Calu3 (cell line): Measurements from ENCODE around the gene GMDS. TPM values are rescaled to one million over a fixed set of nuclear protein-coding genes. Genes with fewer than 3 reads are reported as not detected.

ENCODE experiments used
- BruUV-seq: library from RNA; stranded (reverse); fragments of 400-500 nt; replicated peaks from 2 replicates; lab custom pipeline; 2021; lab: Mats Ljungman, UMichigan
- CTCF ChIA-PET: fragments of 300-600 bp; sonication (Branson Sonifier 250); formaldehyde crosslinking; loops from one replicate; lab custom pipeline; 2022; ENCODE audit warnings: antibody characterized with exemption; lab: Charles Lee
- DNase-seq: peaks from one replicate; pipeline ENCODE4 v3.0.0; 2022
- H3K27ac Mint-ChIP-seq: one replicate; pipeline ENCODE4 v1.8.0; 2022; ENCODE audit warnings: mixed read lengths; ENCODE audit not compliant: unreplicated experiment
- H3K27me3 Mint-ChIP-seq: one replicate; pipeline ENCODE4 v1.8.0; 2022; ENCODE audit warnings: mixed read lengths; ENCODE audit not compliant: unreplicated experiment
- H3K36me3 Mint-ChIP-seq: one replicate; pipeline ENCODE4 v1.8.0; 2022; ENCODE audit warnings: mild to moderate bottlenecking, moderate library complexity, mixed read lengths; ENCODE audit not compliant: insufficient read depth, unreplicated experiment
- H3K4me1 Mint-ChIP-seq: one replicate; pipeline ENCODE4 v1.8.0; 2022; ENCODE audit warnings: mild to moderate bottlenecking, low read depth, mixed read lengths; ENCODE audit not compliant: unreplicated experiment
- H3K4me3 Mint-ChIP-seq: one replicate; pipeline ENCODE4 v1.8.0; 2022; ENCODE audit warnings: mild to moderate bottlenecking, low read depth, moderate library complexity, mixed read lengths; ENCODE audit not compliant: unreplicated experiment
- H3K9me3 Mint-ChIP-seq: one replicate; pipeline ENCODE4 v1.8.0; 2022; ENCODE audit warnings: low read depth, mixed read lengths; ENCODE audit not compliant: unreplicated experiment
- CTCF ChIP-seq: fragments of 200-600 bp; IDR thresholded peaks from one replicate; pipeline ENCODE4 v1.8.0; 2022; ENCODE audit warnings: antibody characterized with exemption; ENCODE audit not compliant: unreplicated experiment
- intact Hi-C: fragments of 100-400 bp; cut with micrococcal nuclease; formaldehyde crosslinking; loops from one replicate; pipeline ENCODE4 v1.10.0; 2022; ENCODE audit not compliant: unreplicated experiment
- total RNA-seq: library from RNA; stranded (reverse); gene quantifications from 2 replicates; pipeline ENCODE4 v1.2.3, GENCODE V29; 2022

The GMDS gene
- total RNA-seq, 1 experiment from 2014 or later = 58.2 TPM

- Mint-ChIP-seq H3K27ac (no peak overlapping the region), H3K27me3 (no peaks in the 10 kb centered on the region), H3K9me3 (no peaks in the 10 kb centered on the region), H3K4me1 (peaks cover 6% of the 10 kb centered on the region), H3K36me3 (no peaks in the 10 kb centered on the region), H3K4me3 (no peak overlapping the region)
- no peak for DNase-seq
- TF ChIP-seq CTCF = no peak
- CTCF ChIA-PET = no interaction called here
- no TSS peak for BruUV-seq
- intact Hi-C loops = no loop called here
Measured at GRCh38 chr6:2193931-2194330, 51.5 kb downstream of the GMDS start.

GRCh38 chr6:2192976-2193375 is 52.4 kb downstream of the GMDS start:
- Mint-ChIP-seq H3K9me3 (no peaks in the 10 kb centered on the region), H3K4me3 (no peak overlapping the region), H3K36me3 (no peaks in the 10 kb centered on the region), H3K27me3 (no peaks in the 10 kb centered on the region), H3K27ac (no peak overlapping the region), H3K4me1 (peaks cover 14% of the 10 kb centered on the region)
- DNase-seq = no peak
- CTCF ChIA-PET = no interaction called here
- no peak for TF ChIP-seq CTCF
- intact Hi-C loops = no loop called here
- BruUV-seq = no TSS peak

- no peak for DNase-seq
- intact Hi-C loops = no loop called here
- H3K27me3 Mint-ChIP-seq = no peaks in the 10 kb centered on the region
Measured at GRCh38 chr6:2191390-2191740, 54.0 kb downstream of the GMDS start.

DNA sequence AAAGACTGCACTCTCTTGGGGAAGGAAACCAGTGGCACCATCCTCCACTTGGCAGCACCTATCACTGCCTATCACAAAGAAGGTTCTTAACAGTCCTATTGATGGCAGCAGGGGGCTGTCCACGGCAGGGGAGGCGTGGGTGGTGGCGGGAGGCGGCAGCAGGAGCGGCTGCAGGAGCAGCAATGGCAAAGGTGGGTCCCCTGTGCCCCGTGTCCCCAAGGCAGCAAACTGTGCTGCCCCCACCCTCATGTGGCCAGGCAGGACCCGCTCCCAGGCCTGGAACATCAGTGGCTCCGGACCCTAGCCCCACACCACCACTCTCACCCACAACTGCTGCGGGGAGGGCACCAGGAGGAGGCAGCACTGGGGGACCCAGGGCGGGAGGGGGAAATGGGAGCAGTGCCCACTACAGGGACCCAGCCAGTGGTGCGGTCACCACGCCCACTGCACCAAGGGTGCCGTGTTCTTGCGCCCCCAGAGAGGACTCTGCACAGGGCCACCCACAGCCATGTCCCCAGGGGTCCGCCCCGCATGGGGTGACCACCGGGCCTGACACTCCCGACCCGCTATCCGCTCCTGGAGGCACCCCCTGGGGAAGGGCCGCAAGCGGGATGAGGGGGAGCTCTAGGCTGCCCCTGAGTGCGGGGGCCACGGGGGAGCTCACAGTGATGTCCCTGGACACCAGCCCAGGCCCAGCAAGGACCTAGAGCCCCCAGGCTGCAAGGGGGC is 54.6 kb downstream of the GMDS start:
- Mint-ChIP-seq H3K9me3 (no peaks in the 10 kb centered on the region), H3K27ac (no peak overlapping the region), H3K36me3 (no peaks in the 10 kb centered on the region), H3K27me3 (no peaks in the 10 kb centered on the region), H3K4me1 (peaks cover 14% of the 10 kb centered on the region), H3K4me3 (no peak overlapping the region)
- intact Hi-C loops = no loop called here
- TF ChIP-seq CTCF = no peak
- no peak for DNase-seq
- CTCF ChIA-PET = interaction anchor here (0.6 kb wide), 1 partner anchor 194 kb away, joined by 3 read pairs; no protein-coding TSS in a partner anchor
- BruUV-seq = no TSS peak

More at GRCh38 chr6:2191390-2191740, 54.0 kb downstream of the GMDS start:
- TF ChIP-seq CTCF = no peak
- Mint-ChIP-seq H3K9me3 (no peaks in the 10 kb centered on the region), H3K4me1 (peaks cover 14% of the 10 kb centered on the region), H3K4me3 (no peak overlapping the region), H3K36me3 (no peaks in the 10 kb centered on the region), H3K27ac (no peak overlapping the region)
- CTCF ChIA-PET = interaction anchor here (0.6 kb wide), 1 partner anchor 193 kb away, joined by 3 read pairs; no protein-coding TSS in a partner anchor
- BruUV-seq = no TSS peak
